ENCODE data around the gene GOT2. TPM values are rescaled to one million over a fixed set of nuclear protein-coding genes. Genes with fewer than 3 reads are reported as not detected.
"Not testable (repeated sequence)": the region's sequence is repeated elsewhere in the genome, so short reads cannot be mapped to it uniquely, and the experiment has no call there.

Gene GOT2
- total RNA-seq (2014; rRNA removed; shearing (Covaris generic)) = 105 and 142 TPM in 2 replicates
- 126 and 147 TPM in 2 replicates for polyA plus RNA-seq (2015; cell fraction: cytosol; rRNA removed)
- polyA plus RNA-seq (2015; cell fraction: nucleus; rRNA removed) = 170 and 174 TPM in 2 replicates

DNA sequence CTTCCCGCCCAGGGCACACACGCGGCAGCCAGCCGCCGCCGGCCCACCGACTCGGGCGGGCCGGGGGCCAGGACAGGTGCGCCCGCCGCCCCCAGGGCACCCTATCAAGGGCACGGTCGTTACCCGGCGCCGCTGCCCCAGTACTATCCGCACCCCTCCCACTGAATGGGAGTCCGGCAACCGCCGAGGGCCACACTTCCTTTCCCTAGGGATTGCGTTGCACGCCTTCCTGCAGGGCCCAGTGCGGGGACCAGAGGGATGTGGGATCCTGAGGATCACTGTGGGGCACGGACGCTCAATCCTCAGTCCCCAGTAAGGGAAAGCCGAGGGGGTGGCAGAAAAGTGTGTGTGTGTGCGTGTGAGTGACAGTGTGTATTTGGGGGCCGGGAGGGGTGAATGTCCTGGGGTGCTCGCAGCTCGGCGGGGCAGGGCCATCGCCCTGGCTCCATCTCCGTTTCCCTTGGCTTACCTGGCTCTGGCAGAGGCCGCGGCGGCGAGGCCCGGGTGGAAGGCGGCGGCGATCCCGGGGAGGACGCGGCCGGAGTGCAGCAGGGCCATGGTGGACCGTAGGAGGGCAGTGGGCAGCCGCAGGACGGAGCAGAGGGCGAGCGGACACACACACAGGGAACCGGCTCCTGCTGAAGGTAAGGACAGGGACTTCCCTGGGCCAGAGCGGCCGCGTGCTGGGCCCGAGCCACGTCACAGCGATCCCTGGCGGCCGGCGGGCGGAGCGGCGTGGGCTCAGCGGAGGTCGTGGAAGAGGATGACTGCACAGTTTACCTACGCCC is at the start of gene GOT2:
Gene GOT2 (minus strand): TSS at position 646 of the 788 bp plus-strand sequence. CDS start 88 bp downstream, at position 558.
- DNase-seq (ENCODE audit: low read depth) = peak; percentile 92

DNA sequence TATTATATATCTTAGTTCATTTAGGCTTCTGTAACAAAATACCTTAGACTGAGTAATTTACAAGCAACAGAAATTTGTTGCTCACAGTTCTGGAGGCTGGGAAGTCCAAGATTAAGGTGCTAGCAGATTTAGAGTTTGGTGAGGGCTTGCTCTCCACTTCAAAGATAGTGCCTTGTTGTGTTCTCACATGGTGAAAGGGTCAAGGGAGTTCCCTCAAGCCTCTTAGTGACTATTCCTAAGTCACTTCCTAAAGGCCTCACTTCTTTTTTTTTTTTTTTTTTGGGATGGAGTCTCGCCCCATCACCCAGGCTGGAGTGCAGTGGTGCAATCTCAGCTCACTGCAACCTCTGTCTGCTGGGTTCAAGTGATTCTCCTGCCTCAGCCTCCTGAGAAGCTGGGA is 45.2 kb upstream of the GOT2 start:
- DNase-seq (ENCODE audit: low read depth) = not testable (repeated sequence)

DNA sequence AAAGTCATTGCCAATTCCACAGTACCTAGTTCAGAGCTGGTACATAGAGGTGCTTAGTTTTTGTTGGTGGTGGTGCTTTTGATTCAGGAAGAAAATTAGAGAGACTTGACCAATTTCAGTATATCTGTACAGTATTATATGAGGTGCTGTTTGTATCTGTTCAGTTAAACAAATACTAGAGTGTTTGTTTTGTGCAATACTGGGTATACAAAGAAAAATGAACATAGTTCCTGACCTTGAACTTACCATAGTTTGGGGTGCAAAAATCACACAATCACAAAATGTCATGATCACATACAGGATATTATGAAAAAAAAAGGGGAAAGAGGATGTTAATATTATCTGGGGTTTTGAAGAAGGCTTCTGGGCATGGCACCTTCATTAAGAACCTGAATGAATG is 39.8 kb upstream of the GOT2 start:
- DNase-seq (ENCODE audit: low read depth) = no peak

DNA sequence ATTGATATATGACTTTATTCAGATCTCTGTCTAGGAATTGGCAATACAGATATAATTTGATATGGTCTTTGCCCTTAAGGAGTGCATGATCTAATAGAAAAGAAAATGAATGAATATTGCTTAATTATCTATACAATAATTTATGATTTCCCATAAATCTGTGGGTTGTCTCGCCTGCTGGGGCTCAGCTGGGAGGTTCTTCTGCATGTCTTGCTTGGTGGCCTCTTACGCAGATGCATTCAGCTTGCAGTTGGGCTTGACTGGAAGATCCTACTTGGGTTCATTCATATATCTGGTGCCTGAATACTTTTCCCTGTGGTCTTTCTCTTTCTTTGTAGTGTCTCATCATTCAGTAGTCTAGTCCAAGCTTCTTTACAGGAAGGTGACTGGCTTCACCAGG is 34.0 kb upstream of the GOT2 start:
- DNase-seq (ENCODE audit: low read depth) = no peak

DNA sequence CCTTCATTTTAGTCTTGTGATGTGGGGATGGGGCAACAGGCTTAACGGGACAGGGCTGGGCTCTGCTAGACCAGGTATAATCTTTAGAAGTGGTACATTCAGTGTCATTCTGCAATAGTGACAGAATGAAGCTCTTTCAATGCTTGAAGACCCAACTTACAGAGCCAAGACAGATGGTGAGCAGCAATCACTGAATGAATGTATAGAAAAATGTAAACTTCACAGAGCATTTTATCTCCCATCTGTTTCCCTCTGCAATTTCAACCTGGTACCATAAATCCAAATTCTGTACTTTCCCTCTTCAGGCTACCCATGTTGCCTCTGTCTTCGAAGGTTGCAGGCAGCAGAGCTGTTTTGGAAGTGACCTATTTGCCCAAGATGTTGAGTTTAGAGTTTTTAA is 33.5 kb upstream of the GOT2 start:
- no peak for DNase-seq (ENCODE audit: low read depth)

DNA sequence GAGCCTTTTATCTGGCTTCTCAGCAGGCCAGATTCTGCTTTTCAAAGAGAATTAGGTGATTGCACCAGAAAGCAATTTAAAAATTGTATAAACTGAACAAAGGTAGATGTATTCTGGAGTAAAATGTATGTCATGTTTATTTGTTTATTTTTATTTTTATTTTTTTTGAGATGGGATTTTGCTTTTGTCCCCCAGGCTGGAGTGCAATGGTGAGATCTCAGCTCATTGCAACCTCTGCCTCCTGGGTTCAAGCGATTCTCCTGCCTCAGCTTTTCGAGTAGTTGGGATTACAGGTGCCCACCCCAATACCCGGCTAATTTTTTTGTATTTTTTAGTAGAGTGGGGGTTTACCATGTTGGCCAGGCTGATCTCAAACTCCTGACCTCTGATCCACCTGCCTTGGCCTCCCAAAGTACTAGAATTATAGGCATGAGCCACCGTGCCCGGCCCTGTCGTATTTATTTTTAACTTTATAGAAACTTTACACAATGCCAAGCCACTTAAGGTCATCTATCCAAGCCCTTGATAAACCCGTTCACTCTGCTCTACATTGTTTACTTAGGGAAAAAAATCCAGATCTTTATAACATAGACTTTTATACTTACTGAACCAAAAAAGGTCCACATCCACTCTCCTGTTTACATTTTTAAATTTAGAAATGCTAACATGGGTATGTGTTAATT is 22.7 kb upstream of the GOT2 start:
- no peak for DNase-seq (ENCODE audit: low read depth)

DNA sequence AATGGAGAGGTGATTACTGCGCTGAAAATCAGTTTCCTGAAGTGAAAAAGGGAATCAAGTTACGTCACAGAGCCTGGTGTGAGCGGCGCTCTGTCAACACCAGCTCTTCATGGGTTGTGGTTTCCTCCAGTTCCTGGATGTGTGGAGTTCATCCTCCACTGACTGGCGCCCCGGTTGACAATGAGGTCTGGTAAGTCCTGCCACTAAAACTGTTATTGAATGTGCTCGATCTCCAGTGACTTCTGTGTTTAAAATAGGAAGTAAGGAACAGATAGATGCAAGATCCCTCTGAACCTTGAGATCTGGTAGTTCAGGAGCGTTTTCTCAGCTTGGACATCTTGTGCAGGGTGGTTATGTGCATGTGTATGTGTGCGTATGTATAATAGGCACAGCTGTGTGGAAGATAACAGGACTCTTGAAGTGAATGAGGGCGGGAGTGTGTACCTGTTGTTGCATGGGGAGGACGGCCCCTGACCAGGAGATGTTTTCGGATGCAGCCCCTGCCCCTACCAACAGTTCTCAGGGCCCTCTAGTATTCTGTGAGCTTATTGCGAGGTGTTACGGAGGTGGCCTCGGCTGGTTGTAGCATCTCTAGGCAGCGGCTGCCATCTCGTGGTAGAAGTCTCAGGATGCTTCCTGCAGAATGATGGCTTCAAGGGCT is 22.0 kb upstream of the GOT2 start:
- peak; percentile 69 for DNase-seq (ENCODE audit: low read depth)

GRCh38 chr16:58753711-58754134 is 19.6 kb upstream of the GOT2 start:
- no peak for DNase-seq (ENCODE audit: low read depth)

GRCh38 chr16:58744497-58744896 is 10.4 kb upstream of the GOT2 start:
- no peak for DNase-seq (ENCODE audit: low read depth)

DNA sequence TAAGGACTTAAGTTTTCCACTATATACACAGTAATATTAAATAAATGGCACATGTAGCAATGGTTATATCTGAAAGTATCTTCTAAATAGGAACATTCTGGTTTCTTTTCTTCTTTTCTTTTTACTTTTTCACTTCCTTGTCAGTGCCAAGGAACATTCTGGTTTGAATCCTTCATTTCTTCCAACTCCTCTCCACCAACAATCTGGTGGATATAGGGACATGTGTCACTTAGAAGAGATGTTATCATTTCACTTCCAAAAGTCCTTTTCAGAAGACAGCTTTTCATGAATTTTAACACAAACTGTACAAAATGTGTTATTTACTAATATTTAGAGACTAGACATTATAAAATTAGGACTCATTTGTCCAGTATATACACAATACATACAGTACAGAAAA is 7.9 kb upstream of the GOT2 start:
- no peak for DNase-seq (ENCODE audit: low read depth)

DNA sequence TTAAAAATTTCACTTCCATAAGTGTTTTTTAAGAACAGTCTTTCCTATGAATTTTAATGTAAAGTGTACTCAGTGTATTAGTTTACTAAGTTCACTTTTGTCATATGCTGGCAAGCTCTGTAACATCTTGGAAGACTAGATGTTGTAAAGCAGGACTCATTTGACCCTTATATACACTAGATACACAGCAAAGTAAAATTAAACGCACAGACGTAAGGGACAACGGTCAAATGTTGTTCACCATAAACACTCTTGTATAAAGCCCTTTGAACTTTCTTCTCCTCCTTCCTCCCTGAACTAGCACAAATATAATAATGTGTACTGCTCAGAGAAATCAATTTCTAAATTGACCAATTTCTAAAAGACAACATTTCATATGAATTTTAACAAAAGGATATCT is 7.0 kb upstream of the GOT2 start:
- DNase-seq (ENCODE audit: low read depth) = no peak

DNA sequence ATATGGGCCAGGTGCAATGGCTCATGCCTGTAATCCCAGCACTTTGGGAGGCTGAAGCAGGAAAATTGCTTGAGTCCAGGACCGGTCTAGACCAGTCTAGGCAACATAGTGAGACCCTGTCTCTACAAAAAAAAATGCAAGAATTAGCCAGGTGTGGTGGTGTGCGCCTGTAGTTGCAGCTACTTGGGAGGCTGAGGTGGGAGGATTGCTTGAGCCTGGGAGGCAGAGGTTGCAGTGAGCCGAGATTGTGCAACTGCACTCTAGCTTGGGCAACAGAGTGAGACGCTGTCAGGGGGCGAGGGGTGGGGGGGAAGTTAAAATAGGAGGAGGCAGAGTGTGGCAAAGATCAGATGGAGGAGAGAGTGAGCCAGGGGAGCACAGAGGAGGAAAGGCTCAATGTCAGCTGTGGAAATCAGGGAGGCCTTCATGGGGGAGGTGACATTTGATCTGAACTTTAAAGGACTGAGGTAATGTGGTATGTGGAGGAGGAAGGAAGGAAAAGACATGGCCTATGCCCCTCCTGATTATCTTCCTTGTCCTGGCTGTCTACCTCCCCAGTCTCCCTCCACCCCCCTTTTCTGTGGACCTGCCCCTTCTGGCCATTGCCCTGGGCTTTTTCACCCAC is 4.7 kb upstream of the GOT2 start:
- DNase-seq (ENCODE audit: low read depth) = no peak

GRCh38 chr16:58736341-58736740 is 2.2 kb upstream of the GOT2 start:
- not testable (repeated sequence) for DNase-seq (ENCODE audit: low read depth)

DNA sequence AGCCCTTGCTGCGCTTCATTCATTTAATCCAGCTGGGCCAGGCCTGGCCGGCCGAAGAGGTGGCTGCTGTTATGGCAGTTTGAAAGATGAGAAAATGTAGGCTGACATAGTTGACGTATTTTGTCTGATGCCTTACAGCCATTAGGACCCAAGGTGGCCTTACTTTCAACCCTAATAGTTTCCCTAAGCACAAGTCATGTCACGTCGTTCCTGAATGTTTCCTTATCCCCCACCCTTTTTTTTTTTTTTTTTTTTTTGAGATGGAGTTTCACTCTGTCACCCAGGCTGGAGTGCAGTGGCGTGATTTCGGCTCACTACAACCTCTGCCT is 307 bp upstream of the GOT2 start:
- DNase-seq (ENCODE audit: low read depth) = no peak

- no peak for DNase-seq (ENCODE audit: low read depth)
These were observed 857 bp downstream of the GOT2 start for GRCh38 chr16:58733248-58733670.

DNA sequence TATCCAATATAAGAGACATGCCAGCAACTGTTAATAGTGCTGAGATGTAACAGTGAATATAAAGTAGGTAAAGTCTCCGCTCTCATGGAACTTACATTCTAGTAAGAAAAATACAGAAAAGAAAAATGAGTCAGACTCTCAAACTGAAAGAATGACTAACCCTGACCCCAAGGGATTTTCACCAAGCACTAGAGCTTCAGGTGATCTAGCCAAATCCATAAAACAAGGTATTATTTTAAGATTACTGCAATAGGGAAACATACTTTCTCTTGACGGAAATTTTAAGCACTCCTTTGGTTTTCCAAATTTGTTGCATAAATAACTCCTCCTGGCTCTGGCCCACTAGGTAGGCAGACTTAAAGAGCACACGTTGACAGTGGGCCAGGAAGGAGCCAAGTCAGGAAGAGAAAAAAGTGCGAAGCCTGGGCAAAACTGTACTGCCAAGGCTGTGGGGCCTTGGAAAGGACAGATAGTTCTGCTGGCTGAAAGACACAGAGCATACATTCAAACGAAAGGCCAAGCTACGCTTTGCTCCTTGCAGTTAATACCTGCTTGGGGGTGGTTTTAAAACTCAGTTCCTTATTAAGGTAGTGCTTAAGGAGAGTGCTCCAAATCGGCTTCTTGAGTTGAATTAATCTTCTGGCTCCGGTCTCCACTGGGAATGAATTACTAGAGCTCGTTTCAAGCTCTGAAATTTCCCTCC is 1.4 kb downstream of the GOT2 start:
- peak; percentile 62 for DNase-seq (ENCODE audit: low read depth)

GRCh38 chr16:58730724-58731370 is 3.3 kb downstream of the GOT2 start:
- no peak for DNase-seq (ENCODE audit: low read depth)

DNA sequence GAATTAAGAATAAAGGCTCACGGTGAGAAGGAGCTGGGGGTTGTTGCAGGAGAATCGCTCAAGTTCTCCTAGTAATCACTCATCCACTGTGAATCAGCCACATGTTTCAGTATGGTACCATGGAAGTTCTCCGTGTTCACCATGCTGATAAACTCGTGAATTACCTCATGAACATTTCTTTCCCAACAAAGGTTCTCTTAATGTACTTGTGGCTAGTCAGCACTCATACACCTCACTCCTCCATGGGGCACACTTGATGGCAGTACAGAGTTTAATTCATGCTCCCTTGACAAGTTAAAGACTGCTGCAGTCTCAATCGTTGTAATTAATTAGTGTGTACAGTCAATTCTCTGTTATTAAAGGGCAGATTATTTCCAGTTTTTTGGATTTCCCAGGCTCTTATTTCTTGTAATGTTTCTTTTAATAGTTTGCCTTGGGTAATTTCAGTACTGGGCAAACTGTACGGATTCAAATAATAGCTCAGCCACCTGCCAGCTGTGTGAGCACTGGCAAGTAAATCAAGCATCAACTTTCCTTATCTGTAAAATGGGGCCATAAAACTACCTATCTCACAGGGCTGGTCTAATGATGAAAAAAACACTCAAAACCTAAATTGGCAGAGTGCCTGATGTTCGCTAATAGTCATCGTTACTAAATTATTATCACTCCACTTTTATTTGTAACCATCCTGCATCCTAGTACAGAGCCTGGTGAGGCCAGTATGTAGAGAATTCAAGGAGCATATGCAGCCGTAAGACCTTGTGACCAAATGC is 6.1 kb downstream of the GOT2 start:
- DNase-seq (ENCODE audit: low read depth) = no peak

- DNase-seq (ENCODE audit: low read depth) = no peak
These were observed 6.9 kb downstream of the GOT2 start for GRCh38 chr16:58727028-58727781.
